ENCODE measurements around the gene DROSHA. TPM values are rescaled to one million over a fixed set of nuclear protein-coding genes. Genes with fewer than 3 reads are reported as not detected.

The DROSHA gene
- total and polyA plus RNA-seq, 2 donors (not counting 3 experiments of a cell fraction or from before 2014, with no cell fraction given) = 49.1 to 96.4 TPM

DNA sequence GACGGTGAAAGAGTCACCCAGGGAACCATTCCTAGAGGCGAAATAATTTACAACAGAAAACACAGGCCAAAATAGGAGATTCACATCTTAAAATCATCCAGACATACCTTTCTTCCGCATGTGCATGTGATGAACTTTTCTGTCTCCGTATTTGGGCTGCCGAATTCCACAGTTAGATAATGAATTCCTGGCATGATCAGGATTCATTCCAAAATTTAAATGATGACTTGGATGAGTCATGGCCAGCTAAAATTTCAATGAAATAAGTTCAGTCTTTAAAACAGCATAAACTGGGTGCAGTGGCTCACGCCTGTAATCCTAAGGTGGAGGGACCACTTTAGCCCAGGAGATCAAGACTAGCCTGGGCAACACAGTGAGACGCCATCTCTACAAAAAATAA is 82.7 kb downstream of the DROSHA start:
- H3K27ac ChIP-seq (ENCODE audit: insufficient read depth, low read depth, low read length) = no peak overlapping the region
- H3K9me1 ChIP-seq (replicated peaks; ENCODE audit: control insufficient read depth, extremely low read depth, insufficient read depth, low read length) = no peaks in the 10 kb centered on the region
- H3K4me1 ChIP-seq (ENCODE audit: control insufficient read depth, extremely low read depth, insufficient read depth, low read length) = no peaks in the 10 kb centered on the region
- H2AFZ ChIP-seq (ENCODE audit: low read depth, low read length) = no peak overlapping the region
- dilution Hi-C loops (cut with MboI; ENCODE audit: extremely low pct_ligation_motif_present, low sequenced_read_pairs) = no loop called here
- H3K9ac ChIP-seq (replicated peaks; ENCODE audit: extremely low read depth, insufficient read depth, low read length) = no peak overlapping the region
- POLR2A ChIA-PET = no interaction called here
- no peaks in the 10 kb centered on the region for H3K9me3 ChIP-seq (replicated peaks; ENCODE audit: control insufficient read depth, insufficient read depth, low read length)
- H4K20me1 ChIP-seq (replicated peaks; ENCODE audit: control insufficient read depth, extremely low read depth, insufficient read depth, low read length) = no peaks in the 10 kb centered on the region
- H3K79me2 ChIP-seq (ENCODE audit: control insufficient read depth, insufficient read depth, low read length) = no peaks in the 10 kb centered on the region
- TF ChIP-seq POLR2AphosphoS5 (IDR thresholded peaks at IDR 0.05; ENCODE audit: insufficient read depth, low read depth, low read length) (no peak), CTCF (IDR thresholded peaks at IDR 0.05; ENCODE audit: extremely low read depth in 1 of 2, insufficient read depth in 1 of 2, low read depth in 1 of 2, low read length in 2 of 2) (no peak), GATA2 (IDR thresholded peaks at IDR 0.05; ENCODE audit: insufficient read depth, insufficient read length, low read depth, low read length) (no peak), MYC (IDR thresholded peaks at IDR 0.05; ENCODE audit: low read depth, low read length) (no peak), JUN (IDR thresholded peaks at IDR 0.05; ENCODE audit: borderline replicate concordance, insufficient read depth, insufficient read length, low read depth) (no peak), POLR2A (IDR thresholded peaks at IDR 0.05; ENCODE audit: low read depth, low read length) (no peak), EZH2 (IDR thresholded peaks at IDR 0.05; ENCODE audit: borderline replicate concordance, low read depth, low read length, severe bottlenecking) (no peak), FOS (IDR thresholded peaks at IDR 0.05; ENCODE audit: borderline replicate concordance, insufficient read depth, low read length) (no peak)
- TF ChIP-seq, protein P1, sequence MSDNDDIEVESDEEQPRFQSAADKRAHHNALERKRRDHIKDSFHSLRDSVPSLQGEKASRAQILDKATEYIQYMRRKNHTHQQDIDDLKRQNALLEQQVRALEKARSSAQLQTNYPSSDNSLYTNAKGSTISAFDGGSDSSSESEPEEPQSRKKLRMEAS (IDR thresholded peaks at IDR 0.05; ENCODE audit: insufficient read depth, insufficient read length) = no peak
- no peaks in the 10 kb centered on the region for H3K27me3 ChIP-seq (ENCODE audit: control insufficient read depth in 2 of 2, insufficient read depth in 2 of 2, low read length in 2 of 2)
- no peak overlapping the region for H3K4me2 ChIP-seq (ENCODE audit: insufficient read depth, low read length)
- no TSS peak for BruUV-seq (replicated peaks)
- H3K36me3 ChIP-seq (ENCODE audit: control insufficient read depth in 2 of 2, extremely low read depth in 1 of 2, insufficient read depth in 2 of 2, low read length in 2 of 2) = peaks cover 2 to 9% of the 10 kb centered on the region in 2 experiments
- intact Hi-C loops (cut with micrococcal nuclease) = no loop called here
- H3K4me3 ChIP-seq (replicated peaks in 1 of 3; ENCODE audit: insufficient read depth in 1 of 3, low read depth in 1 of 3, low read length in 3 of 3) = no peak overlapping the region
- no peak for FAIRE-seq
- DNase-seq (ENCODE audit: low read depth, low spot score) = no peak
- CTCF ChIA-PET = no interaction called here

All from endothelial cell of umbilical vein (primary cell).